H1 (cell line): ENCODE results near the gene TACC2. TPM values are rescaled to one million over a fixed set of nuclear protein-coding genes. Genes with fewer than 3 reads are reported as not detected.

ENCODE experiments used
- CTCF ChIP-seq, 3 experiments: IDR thresholded peaks; 1 replicate in 2 of 3; 2 replicates in 1 of 3; pipeline versions ENCODE4 v1.5.1 to v1.6.1; 2011; ENCODE audit warnings: low read length in 3 of 3, mild to moderate bottlenecking in 3 of 3, inconsistent platforms in 2 of 3, low read depth in 1 of 3, moderate library complexity in 1 of 3; ENCODE audit not compliant: insufficient read depth in 1 of 3; ENCODE audit errors: control extremely low read depth in 1 of 3
- polyA plus RNA-seq, 7 experiments: library from polyadenylated mRNA; depleted of rRNA in 3 of 7; stranded (reverse) in 5 of 7; unstranded in 2 of 7; fragments of >200 nt in 5 of 7; fragments of 200-250 nt in 2 of 7; gene quantifications; 1 replicate in 5 of 7; 2 replicates in 1 of 7; 4 replicates in 1 of 7; pipeline versions ENCODE4 v1.2.1 to v1.2.3, GENCODE V29; 2011 to 2013; ENCODE audit warnings: missing spikeins in 2 of 7, mixed read lengths in 2 of 7
- total RNA-seq: library from RNA; stranded (reverse); fragmentation: NEBNext Ultra II Directional; extraction: Animal tissue kit (Norgen Biotek cat#: 25700); gene quantifications from 2 replicates; pipeline ENCODE4 v1.2.1, GENCODE V29; 2021

TACC2 gene
- total and polyA plus RNA-seq, 2 of the 8 experiments (the other 6 are each of a cell fraction or from before 2014, with no cell fraction given), result 21.2 to 46.6 TPM

GRCh38 chr10:122089311-122090017 is 100.5 kb downstream of the TACC2 start (continued):
- no peak for TF ChIP-seq CTCF (IDR thresholded peaks at IDR 0.05; ENCODE audit: control extremely low read depth in 1 of 3, insufficient read depth in 1 of 3, low read depth in 1 of 3, low read length in 3 of 3)
